Embryonic facial prominence (tissue), 1 donor: ENCODE results near the gene CFAP221.

Source experiments
- DNase-seq: peaks from one replicate; pipeline ENCODE4 v3.0.0-alpha.2; 2016; ENCODE audit errors: extremely low spot score

The CFAP221 gene

DNA sequence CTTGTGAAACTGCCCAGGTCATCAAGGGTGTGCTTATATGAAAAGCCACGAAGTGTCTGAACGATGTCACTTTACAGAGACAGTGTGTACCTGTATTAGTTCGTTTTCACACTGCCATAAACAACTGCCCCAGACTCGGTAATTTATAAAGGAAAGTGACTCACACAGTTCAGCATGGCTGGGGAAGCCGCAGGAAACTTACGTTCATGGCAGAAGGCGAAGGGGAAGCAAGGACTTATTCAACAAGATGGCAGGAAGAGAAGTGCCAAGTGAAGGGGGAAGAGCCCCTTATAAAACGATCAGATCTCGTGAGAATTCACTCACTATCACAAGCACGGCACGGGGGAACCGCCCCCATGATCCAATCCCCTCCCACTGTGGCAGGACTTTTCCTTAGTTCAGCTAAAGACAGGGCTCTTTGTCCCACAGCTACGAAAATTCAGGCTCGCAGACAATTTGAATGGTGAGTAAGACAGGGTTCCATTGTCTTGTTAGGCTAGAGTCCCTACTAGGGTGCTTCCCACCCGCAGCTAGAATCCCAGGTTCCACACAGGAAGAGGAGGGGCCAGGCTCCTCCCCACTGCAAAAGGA, 154.9 kb downstream of the CFAP221 start:
- no peak for DNase-seq

DNA sequence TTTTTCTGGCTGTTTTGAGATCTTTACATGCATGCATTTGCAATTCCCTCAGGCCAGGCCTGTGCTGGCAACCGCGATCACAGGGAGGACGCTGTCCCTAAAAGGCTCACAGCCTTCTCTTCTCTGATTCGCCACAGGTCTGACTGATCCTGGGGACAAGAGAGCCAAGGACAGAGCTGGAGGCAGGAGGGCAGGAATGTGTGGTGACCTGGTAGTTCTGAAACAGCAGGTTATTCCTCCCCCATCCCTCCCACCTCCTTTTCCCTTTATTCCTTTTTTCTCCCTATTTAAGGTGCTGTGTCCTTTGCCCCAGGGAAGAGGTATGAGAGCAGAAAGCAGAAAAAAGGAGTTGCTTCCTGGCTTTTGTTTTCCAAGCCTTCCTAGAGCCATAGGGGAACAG, 156.6 kb downstream of the CFAP221 start:
- DNase-seq, result no peak

DNA sequence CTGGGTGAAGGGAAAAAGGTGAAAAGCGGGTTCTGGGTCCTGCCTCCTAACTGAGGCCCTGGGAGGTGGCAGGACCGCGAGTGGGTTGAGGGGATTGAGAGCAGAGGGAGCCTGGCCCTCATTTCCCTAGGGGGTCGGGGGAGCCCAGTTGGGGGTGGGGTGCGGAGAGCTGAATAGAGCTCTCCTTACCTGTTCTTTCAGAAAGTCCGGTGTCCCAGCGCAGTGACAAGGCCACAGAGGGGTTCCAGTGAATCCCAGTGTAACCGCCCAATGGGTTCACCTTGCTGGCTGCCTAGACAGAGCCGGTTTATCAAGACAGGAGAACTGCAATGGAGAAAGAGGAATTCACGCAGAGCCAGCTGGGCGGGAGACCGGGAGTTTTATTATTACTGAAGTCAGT, 157.1 kb downstream of the CFAP221 start:
- no peak for DNase-seq

DNA sequence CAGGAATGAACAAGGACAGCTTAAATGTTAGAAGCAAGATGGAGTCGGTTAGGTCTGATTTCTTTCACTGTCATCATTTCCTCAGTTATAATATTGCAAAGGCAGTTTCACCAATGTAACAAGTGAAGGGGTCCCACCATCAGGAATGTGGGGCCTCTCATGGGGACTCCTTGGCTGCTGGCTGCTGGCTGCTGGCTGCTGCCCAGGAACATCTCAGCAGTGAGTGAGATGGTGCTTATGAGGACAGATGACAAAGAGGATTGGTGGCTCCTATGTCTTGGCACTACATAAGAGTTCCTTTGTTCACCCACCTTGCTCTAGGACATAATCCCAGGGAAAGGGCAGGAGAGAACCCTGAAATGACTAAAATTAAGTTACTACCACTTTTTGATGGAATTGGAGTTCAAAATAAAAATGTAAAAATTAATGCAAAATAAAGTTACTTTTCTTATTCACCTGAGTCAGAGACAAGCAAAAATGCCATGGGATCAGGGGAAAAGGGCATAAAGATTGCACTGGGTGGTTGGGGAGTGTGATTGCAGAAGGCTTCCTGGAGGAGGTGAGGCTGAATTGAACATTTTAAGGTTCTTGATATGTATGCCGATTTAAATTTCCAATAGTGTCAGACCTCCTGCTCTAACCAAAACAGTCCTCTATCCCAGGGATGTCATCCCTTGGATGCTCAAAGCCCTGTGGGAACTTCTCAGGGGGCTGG, 158.1 kb downstream of the CFAP221 start:
- DNase-seq, result no peak

DNA sequence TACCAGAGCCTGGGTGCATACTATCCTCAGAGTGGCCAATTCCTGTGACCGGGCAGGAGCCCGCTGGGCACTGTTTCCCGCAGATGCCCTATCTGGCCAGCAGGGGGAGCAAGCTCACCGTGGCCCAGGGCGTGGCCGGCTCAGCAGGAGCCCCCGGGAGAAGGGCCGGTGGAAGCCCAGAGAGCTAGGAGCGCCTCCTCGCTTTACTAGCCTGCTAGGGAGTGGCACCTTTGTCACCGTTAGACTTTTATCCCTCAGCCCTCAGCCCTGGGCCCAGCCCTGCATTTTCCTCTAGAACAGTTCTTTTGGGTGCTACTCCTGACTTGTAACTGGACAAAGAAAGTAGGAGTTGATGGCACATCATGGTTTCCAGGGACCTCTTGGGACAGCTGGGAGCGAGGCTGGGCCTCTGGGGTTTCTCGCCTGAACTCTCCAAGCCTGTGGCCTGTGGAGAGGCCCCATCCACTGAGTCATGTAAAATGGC, 158.7 kb downstream of the CFAP221 start:
- no peak for DNase-seq

DNA sequence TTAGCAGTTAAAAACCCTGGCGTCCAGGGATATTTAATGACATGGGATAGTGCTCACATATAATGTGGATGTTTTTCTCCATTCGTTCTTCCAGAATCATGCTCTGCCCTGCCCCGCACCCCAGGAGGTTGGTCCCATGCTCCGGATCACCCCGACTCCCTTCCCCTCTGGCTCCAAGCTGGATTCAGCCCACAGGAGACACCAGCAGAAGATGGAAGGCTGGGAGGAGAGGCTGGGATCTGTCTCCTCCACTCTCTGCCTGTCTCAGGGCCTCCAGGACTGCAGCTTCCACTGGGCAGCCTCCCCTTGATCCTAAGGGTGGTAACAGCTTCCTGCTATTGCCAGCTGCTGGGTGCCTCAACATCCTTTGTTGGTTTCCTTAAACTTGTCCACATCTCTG, 159.3 kb downstream of the CFAP221 start:
- no peak for DNase-seq

DNA sequence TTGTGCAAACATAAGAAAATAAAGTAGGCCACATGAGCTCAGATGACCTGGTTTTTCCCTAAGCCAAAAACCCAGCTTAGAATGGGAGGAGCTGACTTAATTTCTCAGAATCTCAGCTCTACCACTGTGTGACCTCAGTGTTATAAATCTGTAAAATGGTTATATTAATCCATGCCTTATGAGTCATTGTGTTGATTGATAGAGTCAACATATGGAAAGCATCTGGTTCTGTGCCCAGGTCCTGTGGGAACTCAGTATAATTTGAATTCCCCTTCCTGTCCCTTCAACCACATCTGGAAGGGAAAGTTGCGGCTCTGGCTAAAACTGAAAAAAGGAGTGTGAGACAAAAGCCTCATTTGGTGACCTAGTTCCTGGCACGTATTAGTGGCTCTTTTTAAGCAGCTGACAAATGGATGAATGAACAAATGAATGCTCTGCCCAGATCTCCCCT, 160.4 kb downstream of the CFAP221 start:
- DNase-seq, result no peak

DNA sequence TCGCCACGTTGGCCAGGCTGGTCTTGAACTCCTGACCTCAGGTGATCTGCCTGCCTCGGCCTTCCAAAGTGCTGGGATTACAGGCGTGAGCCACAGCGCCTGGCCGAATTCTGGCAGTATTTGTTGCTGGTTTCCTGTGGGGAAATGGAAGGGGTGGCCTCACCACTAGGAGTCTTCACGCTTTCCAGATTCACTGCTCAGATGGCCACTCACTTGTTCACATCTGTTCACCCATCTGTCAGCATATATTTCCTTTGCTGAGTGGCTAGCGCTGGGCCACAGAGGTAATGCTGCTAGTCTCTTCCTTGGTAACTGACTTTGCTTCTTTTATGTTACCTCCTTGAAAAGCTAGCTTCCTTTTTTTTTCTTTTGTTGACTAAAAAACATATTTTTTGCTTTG, 162.0 kb downstream of the CFAP221 start:
- DNase-seq, result no peak
